GM23338 (cell line): Measurements from ENCODE around the gene SC5D.

Experiments
- TF ChIP-seq, protein P1 (sequence below), 2 experiments: fragments of 200-600 bp in 1 of 2; sonication (generic) in 1 of 2; conservative IDR thresholded peaks; 2 replicates each; pipeline versions ENCODE4 v1.5.1 to v1.6.1; 2016 to 2017; ENCODE audit warnings: antibody characterized with exemption in 2 of 2, low read depth in 2 of 2, mild to moderate bottlenecking in 2 of 2, moderate library complexity in 1 of 2
- TF ChIP-seq, protein P2 (sequence below): IDR thresholded peaks from one replicate; pipeline ENCODE4 v1.6.1; 2018; ENCODE audit warnings: antibody characterized with exemption; ENCODE audit not compliant: unreplicated experiment

DNA sequence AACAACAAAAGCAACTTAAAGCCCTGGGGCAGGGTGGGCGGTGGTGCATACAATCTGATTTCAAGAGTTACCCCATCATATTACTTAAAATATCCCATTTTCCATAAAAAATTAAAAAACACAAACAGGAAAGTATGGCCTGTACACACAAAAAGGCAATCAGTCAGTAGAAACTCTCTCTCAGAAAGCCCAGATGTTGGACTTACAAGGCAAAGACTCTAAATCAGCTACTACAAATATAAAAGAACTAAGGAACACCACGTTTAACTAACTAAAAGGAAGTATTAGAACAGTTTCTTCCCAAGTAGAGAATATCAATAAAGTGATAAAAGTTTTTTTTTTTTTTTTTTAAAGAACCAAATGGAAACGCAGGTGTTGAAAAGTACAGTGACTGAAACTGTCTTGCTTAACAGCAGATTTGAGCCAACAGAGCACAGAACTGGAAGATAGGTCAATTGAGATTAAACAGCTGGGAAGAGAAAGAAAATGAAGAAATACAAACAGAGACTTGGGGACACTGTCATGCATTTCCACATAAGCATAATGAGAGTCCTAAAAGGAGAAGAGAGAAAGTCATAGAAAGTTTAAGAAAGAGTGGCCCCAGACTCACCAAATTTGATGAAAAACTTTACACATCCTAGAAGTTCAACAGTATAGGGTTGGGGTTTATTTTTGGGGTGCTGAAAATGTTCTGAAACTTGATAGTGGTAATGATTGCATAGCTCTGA is 8.6 kb downstream of the SC5D start:
- TF ChIP-seq, protein P1, sequence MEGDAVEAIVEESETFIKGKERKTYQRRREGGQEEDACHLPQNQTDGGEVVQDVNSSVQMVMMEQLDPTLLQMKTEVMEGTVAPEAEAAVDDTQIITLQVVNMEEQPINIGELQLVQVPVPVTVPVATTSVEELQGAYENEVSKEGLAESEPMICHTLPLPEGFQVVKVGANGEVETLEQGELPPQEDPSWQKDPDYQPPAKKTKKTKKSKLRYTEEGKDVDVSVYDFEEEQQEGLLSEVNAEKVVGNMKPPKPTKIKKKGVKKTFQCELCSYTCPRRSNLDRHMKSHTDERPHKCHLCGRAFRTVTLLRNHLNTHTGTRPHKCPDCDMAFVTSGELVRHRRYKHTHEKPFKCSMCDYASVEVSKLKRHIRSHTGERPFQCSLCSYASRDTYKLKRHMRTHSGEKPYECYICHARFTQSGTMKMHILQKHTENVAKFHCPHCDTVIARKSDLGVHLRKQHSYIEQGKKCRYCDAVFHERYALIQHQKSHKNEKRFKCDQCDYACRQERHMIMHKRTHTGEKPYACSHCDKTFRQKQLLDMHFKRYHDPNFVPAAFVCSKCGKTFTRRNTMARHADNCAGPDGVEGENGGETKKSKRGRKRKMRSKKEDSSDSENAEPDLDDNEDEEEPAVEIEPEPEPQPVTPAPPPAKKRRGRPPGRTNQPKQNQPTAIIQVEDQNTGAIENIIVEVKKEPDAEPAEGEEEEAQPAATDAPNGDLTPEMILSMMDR (conservative IDR thresholded peaks at IDR 0.05; ENCODE audit: low read depth in 2 of 2): no peak
- TF ChIP-seq, protein P2, sequence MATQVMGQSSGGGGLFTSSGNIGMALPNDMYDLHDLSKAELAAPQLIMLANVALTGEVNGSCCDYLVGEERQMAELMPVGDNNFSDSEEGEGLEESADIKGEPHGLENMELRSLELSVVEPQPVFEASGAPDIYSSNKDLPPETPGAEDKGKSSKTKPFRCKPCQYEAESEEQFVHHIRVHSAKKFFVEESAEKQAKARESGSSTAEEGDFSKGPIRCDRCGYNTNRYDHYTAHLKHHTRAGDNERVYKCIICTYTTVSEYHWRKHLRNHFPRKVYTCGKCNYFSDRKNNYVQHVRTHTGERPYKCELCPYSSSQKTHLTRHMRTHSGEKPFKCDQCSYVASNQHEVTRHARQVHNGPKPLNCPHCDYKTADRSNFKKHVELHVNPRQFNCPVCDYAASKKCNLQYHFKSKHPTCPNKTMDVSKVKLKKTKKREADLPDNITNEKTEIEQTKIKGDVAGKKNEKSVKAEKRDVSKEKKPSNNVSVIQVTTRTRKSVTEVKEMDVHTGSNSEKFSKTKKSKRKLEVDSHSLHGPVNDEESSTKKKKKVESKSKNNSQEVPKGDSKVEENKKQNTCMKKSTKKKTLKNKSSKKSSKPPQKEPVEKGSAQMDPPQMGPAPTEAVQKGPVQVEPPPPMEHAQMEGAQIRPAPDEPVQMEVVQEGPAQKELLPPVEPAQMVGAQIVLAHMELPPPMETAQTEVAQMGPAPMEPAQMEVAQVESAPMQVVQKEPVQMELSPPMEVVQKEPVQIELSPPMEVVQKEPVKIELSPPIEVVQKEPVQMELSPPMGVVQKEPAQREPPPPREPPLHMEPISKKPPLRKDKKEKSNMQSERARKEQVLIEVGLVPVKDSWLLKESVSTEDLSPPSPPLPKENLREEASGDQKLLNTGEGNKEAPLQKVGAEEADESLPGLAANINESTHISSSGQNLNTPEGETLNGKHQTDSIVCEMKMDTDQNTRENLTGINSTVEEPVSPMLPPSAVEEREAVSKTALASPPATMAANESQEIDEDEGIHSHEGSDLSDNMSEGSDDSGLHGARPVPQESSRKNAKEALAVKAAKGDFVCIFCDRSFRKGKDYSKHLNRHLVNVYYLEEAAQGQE: no peak
